GM18867 (cell line): Measurements from ENCODE around the gene CNST.
"Not testable (repeated sequence)": the region's sequence is repeated elsewhere in the genome, so short reads cannot be mapped to it uniquely, and the experiment has no call there.

Experiments
- ATAC-seq: cut with Tn5 transposase; IDR thresholded peaks from one replicate; pipeline ENCODE4 v1.9.1; 2021; ENCODE audit warnings: mild to moderate bottlenecking, moderate library complexity; ENCODE audit not compliant: unreplicated experiment

CNST gene

GRCh38 chr1:246582301-246583055, 16.2 kb downstream of the CNST start:
- no peak for ATAC-seq

- no peak for ATAC-seq
These were observed 16.8 kb downstream of the CNST start for GRCh38 chr1:246583056-246583440.

DNA sequence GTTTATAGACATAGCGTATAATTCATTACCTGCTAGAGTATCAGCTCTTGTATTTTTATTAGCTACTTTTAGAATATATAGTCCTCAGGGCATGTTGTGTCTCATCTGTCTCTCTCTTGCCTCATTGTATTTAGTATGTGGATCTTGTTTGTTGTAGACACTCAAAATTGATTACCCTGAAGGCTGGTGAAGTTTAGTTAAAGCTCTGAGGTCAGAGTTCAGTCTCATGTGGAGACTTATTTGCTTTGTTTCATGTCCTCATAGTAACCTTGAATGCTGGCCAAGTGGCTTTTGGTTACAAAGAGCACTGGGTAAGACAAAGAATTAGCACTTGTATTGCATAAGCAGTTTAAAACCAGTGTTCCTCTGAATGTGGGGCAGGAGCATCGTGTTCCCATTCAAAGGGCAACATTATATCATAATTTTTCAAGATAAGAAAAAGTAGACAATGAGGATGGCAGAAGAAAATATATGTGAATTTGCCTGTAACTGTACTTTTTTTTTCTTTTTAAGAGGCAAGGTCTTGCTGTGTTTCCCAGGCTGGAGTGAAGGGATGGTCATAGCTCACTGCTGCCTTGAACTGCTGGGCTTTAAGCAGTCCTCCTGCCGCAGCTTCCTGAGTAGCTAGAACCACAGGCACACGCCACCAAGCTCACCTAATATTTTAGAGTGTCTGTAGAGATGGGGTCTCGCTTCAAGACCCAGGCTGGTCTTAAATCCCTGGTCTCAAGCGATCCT, 17.4 kb downstream of the CNST start:
- no peak for ATAC-seq

- ATAC-seq: no peak
These were observed 20.8 kb downstream of the CNST start for GRCh38 chr1:246587032-246587431.

DNA sequence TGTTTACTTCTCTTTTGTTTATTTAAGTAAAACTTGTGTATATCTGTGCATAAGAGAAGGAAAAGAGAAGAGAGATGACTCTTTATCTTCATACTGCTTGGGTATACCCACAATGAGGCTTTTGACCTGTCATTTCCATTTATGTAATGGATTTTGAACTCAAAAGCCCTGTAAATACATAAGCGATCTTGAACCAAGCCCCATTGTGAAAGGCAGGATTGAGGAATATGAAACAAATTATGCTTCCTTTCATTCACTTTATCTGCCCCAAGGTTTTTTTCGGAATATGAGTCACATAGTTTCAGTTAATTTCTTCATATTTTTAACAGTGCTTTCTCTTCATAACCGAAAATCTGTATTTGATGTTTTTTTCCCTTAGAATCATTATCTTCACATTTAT, 21.4 kb downstream of the CNST start:
- ATAC-seq: no peak

DNA sequence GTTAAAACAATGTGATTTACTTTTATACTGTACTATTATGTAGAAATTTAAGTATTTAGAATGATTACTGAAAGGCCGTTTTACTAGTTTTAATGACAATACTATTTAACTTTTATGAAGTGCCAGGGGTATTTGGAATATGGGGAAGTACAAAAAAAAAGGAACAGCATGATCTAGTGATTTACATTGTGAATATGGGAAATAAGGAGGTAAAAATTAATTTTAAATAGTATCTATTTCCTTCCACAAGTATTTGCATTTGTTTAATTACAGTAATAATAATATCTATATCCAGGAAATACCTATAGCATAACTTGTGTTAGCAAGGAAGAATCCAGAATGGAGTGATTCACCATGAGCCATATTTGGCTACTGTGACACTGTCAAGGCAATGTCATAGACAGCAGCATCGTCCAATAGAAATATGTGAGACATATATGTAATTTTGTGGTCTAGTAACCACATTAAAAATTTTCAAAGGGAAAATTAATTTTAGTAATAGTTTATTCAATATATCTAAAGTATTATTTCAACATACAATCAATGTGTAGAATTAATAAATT, 22.0 kb downstream of the CNST start:
- ATAC-seq: no peak

GRCh38 chr1:246589919-246590318, 23.7 kb downstream of the CNST start:
- not testable (repeated sequence) for ATAC-seq

GRCh38 chr1:246591047-246591446, 24.8 kb downstream of the CNST start:
- ATAC-seq: peak; percentile 36

DNA sequence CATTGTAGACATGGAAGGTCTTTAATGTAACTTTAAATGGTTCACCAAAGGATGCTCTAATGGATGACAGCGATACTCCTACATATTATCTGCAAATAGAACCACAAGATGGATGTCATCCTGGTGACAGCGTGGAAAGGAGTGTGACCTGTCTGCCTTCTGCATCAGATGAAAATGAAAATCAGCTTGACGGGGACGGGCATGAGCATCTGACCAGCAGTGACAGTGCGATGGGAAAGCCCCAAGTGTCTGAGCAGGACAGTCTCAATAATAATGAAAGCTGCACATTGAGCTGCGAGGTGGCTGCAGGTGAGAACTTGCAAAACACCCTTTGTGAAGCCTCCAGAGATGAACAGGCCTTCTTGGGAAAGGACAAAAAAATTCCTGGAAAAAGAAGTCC, 25.2 kb downstream of the CNST start:
- ATAC-seq: peak; percentile 97

GRCh38 chr1:246591958-246592357, 25.7 kb downstream of the CNST start:
- ATAC-seq: peak; percentile 2

GRCh38 chr1:246592695-246593094, 26.4 kb downstream of the CNST start:
- no peak for ATAC-seq

- ATAC-seq: no peak
These were observed 28.9 kb downstream of the CNST start for GRCh38 chr1:246595146-246595545.

GRCh38 chr1:246597340-246597739, 31.1 kb downstream of the CNST start:
- ATAC-seq: no peak

DNA sequence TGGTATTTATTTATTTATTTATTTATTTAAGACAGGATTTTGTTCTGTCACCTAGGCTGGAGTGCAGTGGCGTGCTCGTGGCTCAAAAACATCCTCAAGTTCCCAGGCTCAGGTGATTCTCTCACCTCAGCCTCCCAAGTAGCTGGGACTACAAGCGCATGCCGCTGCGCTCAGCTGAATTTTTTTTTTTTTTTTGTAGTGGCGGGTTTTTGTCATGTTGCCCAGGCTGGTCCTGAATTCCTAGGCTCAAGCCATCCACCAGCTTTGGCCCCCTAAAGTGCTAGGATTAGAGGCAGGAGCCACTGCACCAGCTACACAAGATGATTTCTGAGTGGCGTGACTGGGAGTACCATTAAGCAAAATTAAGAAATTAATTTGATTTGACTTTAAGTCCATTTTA, 31.7 kb downstream of the CNST start:
- no peak for ATAC-seq

DNA sequence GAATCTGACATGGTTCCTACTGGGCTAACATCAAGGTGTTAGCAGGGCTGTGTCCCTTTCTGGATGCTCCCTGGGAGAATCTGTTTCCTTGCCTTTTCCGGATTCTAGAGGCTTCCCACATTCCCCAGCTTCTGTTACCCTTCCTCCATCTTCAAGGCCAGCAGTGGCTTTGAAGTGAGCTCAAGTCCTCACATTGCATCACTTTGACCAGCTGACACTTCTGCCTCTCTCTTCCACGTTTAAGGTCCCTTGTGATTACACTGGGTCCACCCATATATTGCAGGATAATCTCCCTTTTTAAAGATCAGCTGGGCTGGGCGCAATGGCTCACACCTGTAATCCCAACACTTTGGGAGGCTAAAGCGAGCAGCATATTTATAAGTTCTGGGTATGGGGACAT, 33.1 kb downstream of the CNST start:
- ATAC-seq: no peak

DNA sequence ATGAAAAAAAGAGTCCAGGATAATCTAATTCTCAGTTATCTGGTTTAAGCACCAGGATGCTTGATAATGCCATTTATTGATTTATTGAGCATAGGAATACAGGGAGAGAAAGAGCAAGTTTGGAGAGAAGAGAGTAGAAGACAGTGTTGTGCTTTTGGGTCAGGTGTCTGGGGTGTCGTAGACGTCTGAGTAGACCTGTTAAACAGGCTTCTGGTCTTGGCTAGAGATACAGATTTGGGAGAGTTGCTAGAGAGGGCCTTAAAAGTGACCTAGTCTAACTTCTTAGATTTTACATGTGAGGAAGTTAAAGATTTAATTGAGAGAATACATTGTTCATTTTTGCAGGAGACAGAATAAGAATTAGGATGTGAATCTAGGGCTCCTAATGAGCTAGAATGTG, 34.3 kb downstream of the CNST start:
- no peak for ATAC-seq

GRCh38 chr1:246602194-246602593, 35.9 kb downstream of the CNST start:
- ATAC-seq: no peak

- not testable (repeated sequence) for ATAC-seq
These were observed 39.0 kb downstream of the CNST start for GRCh38 chr1:246605231-246605630.

- ATAC-seq: no peak
These were observed 41.2 kb downstream of the CNST start for GRCh38 chr1:246607462-246607861.

GRCh38 chr1:246608616-246609376, 42.5 kb downstream of the CNST start:
- peak; percentile 49 for ATAC-seq

DNA sequence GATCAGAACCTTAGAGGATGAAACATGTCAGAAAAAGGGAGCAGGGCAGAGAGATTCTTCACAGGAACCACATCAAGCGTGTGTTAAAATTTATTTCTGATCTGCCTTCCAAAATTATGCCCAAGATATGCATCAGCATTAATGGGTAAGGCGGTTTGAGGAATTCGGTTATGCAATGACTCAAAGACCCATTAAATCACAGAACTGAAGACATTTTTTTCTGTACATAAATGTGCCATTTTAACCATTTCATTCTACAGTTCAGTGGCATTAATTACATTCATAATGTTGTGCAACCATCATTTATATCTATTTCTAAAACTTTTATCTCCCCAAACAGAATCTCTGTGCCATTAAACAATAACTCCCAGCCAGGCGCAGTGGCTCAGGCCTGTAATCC, 43.4 kb downstream of the CNST start:
- ATAC-seq: no peak
